Lung (tissue), 12 donors: ENCODE data around the gene CELF2. TPM values are rescaled to one million over a fixed set of nuclear protein-coding genes. Genes with fewer than 3 reads are reported as not detected.

Source experiments
- ATAC-seq: fragments of 200-7000 bp; cut with Tn5 transposase; one replicate; pipeline ENCODE4 v1.9.1; 2020; ENCODE audit warnings: moderate number of reproducible peaks; ENCODE audit not compliant: insufficient read depth, low FRiP score
- DNase-seq, 3 donors: peaks; one replicate each; pipeline ENCODE4 v3.0.0-alpha.2; 2013 to 2017
- H3K27ac ChIP-seq, 2 donors: one replicate each; pipeline ENCODE4 v1.5.1; 2013; ENCODE audit warnings: mild to moderate bottlenecking in 2 of 2, moderate library complexity in 2 of 2, control low read depth in 1 of 2, inconsistent platforms in 1 of 2, low read depth in 1 of 2, low read length in 1 of 2
- H3K27me3 ChIP-seq, 3 donors: one replicate each; pipeline ENCODE4 v1.5.1; 2013; ENCODE audit warnings: low read length in 2 of 3; ENCODE audit not compliant: control insufficient read depth in 3 of 3, insufficient read depth in 3 of 3
- H3K36me3 ChIP-seq, 4 donors: one replicate each; pipeline ENCODE4 v1.5.1; 2013; ENCODE audit warnings: low read length in 4 of 4, mild to moderate bottlenecking in 1 of 4, moderate library complexity in 1 of 4; ENCODE audit not compliant: control insufficient read depth in 4 of 4, insufficient read depth in 4 of 4
- H3K4me1 ChIP-seq, 5 donors: one replicate each; pipeline ENCODE4 v1.5.1; 2013; ENCODE audit warnings: low read length in 5 of 5, mild to moderate bottlenecking in 2 of 5, moderate library complexity in 1 of 5; ENCODE audit not compliant: control insufficient read depth in 5 of 5, insufficient read depth in 5 of 5
- H3K4me3 ChIP-seq: one replicate; pipeline ENCODE4 v1.5.1; 2013; ENCODE audit warnings: mild to moderate bottlenecking, control low read depth, moderate library complexity
- H3K9ac ChIP-seq, 2 donors: one replicate each; pipeline ENCODE4 v1.5.1; 2013; ENCODE audit warnings: low read length in 2 of 2, control low read depth in 1 of 2; ENCODE audit not compliant: insufficient read depth in 1 of 2
- H3K9me3 ChIP-seq, 4 donors: one replicate each; pipeline ENCODE4 v1.5.1; 2013; ENCODE audit warnings: low read length in 3 of 4, mild to moderate bottlenecking in 1 of 4, moderate library complexity in 1 of 4; ENCODE audit not compliant: control insufficient read depth in 4 of 4, insufficient read depth in 3 of 4
- CTCF ChIP-seq: IDR thresholded peaks from 2 replicates; pipeline ENCODE4 v1.5.1; 2012; ENCODE audit warnings: mild to moderate bottlenecking; ENCODE audit errors: control extremely low read depth, extremely low read depth
- WGBS, 2 donors: extraction: QIAGEN DNeasy Blood & Tissue Kit; methylation state at CpG; one replicate each; pipeline ENCODE4 v1.1.7; 2013; 5-methylcytosine and 5-hydroxymethylcytosine counted together
- polyA plus RNA-seq, 2 donors: library from polyadenylated mRNA; stranded (reverse); fragments of 200-250 nt; gene quantifications; one replicate each; pipeline ENCODE4 v1.2.1, GENCODE V29; 2013
- total RNA-seq, 2 donors: library from RNA; depleted of rRNA in 1 of 2; stranded (reverse); fragments of >200 nt in 1 of 2; gene quantifications; one replicate each; pipeline ENCODE4 v1.2.1, GENCODE V29; 2014 to 2021
- donor health status: control.
- donor health status: control.
- donor health status: Bipolar disorder and iron deficiency.
- donor health status: healthy.
- donor health status: DM: yes; HTN: yes; CAD: no.

The CELF2 gene
- total and polyA plus RNA-seq, 4 donors, result 13.6 to 115 (median 63.7) TPM

GRCh38 chr10:11265484-11265883 lies 247.8 kb downstream of the CELF2 start:
- H3K9ac ChIP-seq, result peak overlapping the region in 1 of 2 donors; percentile 15
- ATAC-seq (no peak), DNase-seq (no peak)
- no peaks in the 10 kb centered on the region for H3K27me3 ChIP-seq
- 74 to 79% methylated on average over 3 of the region's 3 CpGs for WGBS, 2 donors
- no peak overlapping the region for H3K27ac ChIP-seq
- peaks cover 2 to 16% (median 10%) of the 10 kb centered on the region in 4 donors for H3K36me3 ChIP-seq
- TF ChIP-seq CTCF, result no peak
- peaks cover 0 to 33% (median 15%) of the 10 kb centered on the region in 5 donors for H3K4me1 ChIP-seq
- no peaks in the 10 kb centered on the region for H3K9me3 ChIP-seq
- H3K4me3 ChIP-seq, result no peak overlapping the region

- H3K4me1 ChIP-seq, result peaks cover 0 to 38% (median 15%) of the 10 kb centered on the region in 5 donors
- 79 to 90% methylated on average over 4 of the region's 4 CpGs for WGBS, 2 donors
- DNase-seq, result no peak
- H3K4me3 ChIP-seq, result no peak overlapping the region
- no peaks in the 10 kb centered on the region for H3K9me3 ChIP-seq
- no peak overlapping the region for H3K9ac ChIP-seq
- no peaks in the 10 kb centered on the region for H3K27me3 ChIP-seq
- peaks cover 2 to 19% (median 10%) of the 10 kb centered on the region in 4 donors for H3K36me3 ChIP-seq
- no peak for ATAC-seq
- no peak overlapping the region for H3K27ac ChIP-seq
- TF ChIP-seq CTCF, result no peak
These were observed 248.8 kb downstream of the CELF2 start for GRCh38 chr10:11266426-11266825.

GRCh38 chr10:11270135-11270857 lies 252.6 kb downstream of the CELF2 start:
- Histone ChIP-seq H3K4me1 (peaks cover 0 to 16% (median 5%) of the 10 kb centered on the region in 5 donors), H3K27ac (peak overlapping the region in 1 of 2 donors; percentile 27), H3K27me3 (no peaks in the 10 kb centered on the region), H3K4me3 (no peak overlapping the region), H3K36me3 (peaks cover 8 to 25% (median 22%) of the 10 kb centered on the region in 4 donors), H3K9me3 (no peaks in the 10 kb centered on the region), H3K9ac (no peak overlapping the region)
- WGBS, 2 donors, result 59 to 63% methylated on average over 18 of the region's 18 CpGs
- peak; percentile 84 for ATAC-seq
- TF ChIP-seq CTCF, result peak; percentile 71
- DNase-seq, result peak; percentile 86 to 89 (median 87)

GRCh38 chr10:11270858-11271179 lies 253.1 kb downstream of the CELF2 start:
- H3K4me1 ChIP-seq, result peaks cover 0 to 11% (median 5%) of the 10 kb centered on the region in 5 donors
- 64 to 70% methylated on average over 7 of the region's 7 CpGs for WGBS, 2 donors
- H3K36me3 ChIP-seq, result peaks cover 6 to 30% (median 24%) of the 10 kb centered on the region in 4 donors
- H3K4me3 ChIP-seq, result no peak overlapping the region
- DNase-seq (no peak), ATAC-seq (no peak)
- H3K9me3 ChIP-seq, result no peaks in the 10 kb centered on the region
- no peak overlapping the region for H3K27ac ChIP-seq
- H3K27me3 ChIP-seq, result no peaks in the 10 kb centered on the region
- no peak overlapping the region for H3K9ac ChIP-seq
- TF ChIP-seq CTCF, result no peak
